GM23338 (cell line): Measurements from ENCODE around the gene JOSD2. TPM values are rescaled to one million over a fixed set of nuclear protein-coding genes. Genes with fewer than 3 reads are reported as not detected.

ENCODE experiments used
- ATAC-seq: fragments of 200-7000 bp; cut with Tn5 transposase; 3 replicates; pipeline ENCODE4 v1.9.1; 2020
- DNase-seq: peaks from one replicate; pipeline ENCODE4 v3.0.0-alpha.2; 2015; ENCODE audit warnings: low spot score
- H2AFZ ChIP-seq: fragments of 200-600 bp; sonication (generic); 2 replicates; pipeline ENCODE4 v1.8.0; 2016; ENCODE audit warnings: antibody characterized with exemption, mild to moderate bottlenecking, moderate library complexity
- H3F3A ChIP-seq: fragments of 200-600 bp; sonication (generic); replicated peaks from 2 replicates; pipeline ENCODE4 v1.8.0; 2017; ENCODE audit warnings: antibody characterized with exemption, mixed run types, low read depth
- H3K27ac ChIP-seq: fragments of 200-600 bp; sonication (generic); 2 replicates; pipeline ENCODE4 v1.6.1; 2016; ENCODE audit warnings: low read depth
- H3K27me3 ChIP-seq: fragments of 200-600 bp; sonication (generic); 2 replicates; pipeline ENCODE4 v1.8.0; 2016; ENCODE audit warnings: mild to moderate bottlenecking, mixed run types, moderate library complexity; ENCODE audit not compliant: insufficient read depth
- H3K36me3 ChIP-seq: fragments of 200-600 bp; sonication (generic); 2 replicates; pipeline ENCODE4 v1.8.0; 2016; ENCODE audit warnings: mild to moderate bottlenecking; ENCODE audit not compliant: insufficient read depth
- H3K4me1 ChIP-seq: fragments of 200-600 bp; sonication (generic); 2 replicates; pipeline ENCODE4 v1.8.0; 2016; ENCODE audit warnings: mild to moderate bottlenecking, moderate library complexity; ENCODE audit not compliant: insufficient read depth
- H3K4me2 ChIP-seq: fragments of 200-600 bp; sonication (generic); 2 replicates; pipeline ENCODE4 v1.7.1; 2017; ENCODE audit warnings: mixed run types
- H3K4me3 ChIP-seq: fragments of 200-600 bp; sonication (generic); 2 replicates; pipeline ENCODE4 v1.6.1; 2016; ENCODE audit warnings: mixed run types
- H3K79me2 ChIP-seq: fragments of 200-600 bp; sonication (generic); replicated peaks from 2 replicates; pipeline ENCODE4 v1.8.0; 2017; ENCODE audit warnings: mild to moderate bottlenecking; ENCODE audit not compliant: insufficient read depth
- H3K9me2 ChIP-seq: fragments of 200-600 bp; sonication (generic); 2 replicates; pipeline ENCODE4 v1.8.0; 2017; ENCODE audit not compliant: insufficient read depth
- H4K20me1 ChIP-seq: fragments of 200-600 bp; sonication (generic); replicated peaks from 2 replicates; pipeline ENCODE4 v1.8.0; 2017; ENCODE audit warnings: mild to moderate bottlenecking; ENCODE audit not compliant: insufficient read depth
- H3K27ac Mint-ChIP-seq: 2 replicates; pipeline ENCODE4 v1.8.0; 2020; ENCODE audit warnings: inconsistent platforms, mild to moderate bottlenecking, moderate library complexity, mixed read lengths
- H3K27me3 Mint-ChIP-seq: 3 replicates; pipeline ENCODE4 v1.8.0; 2022; ENCODE audit warnings: low read depth, mild to moderate bottlenecking, moderate library complexity, mixed read lengths, inconsistent platforms; ENCODE audit not compliant: insufficient read depth, poor library complexity
- H3K36me3 Mint-ChIP-seq: 3 replicates; pipeline ENCODE4 v1.8.0; 2021; ENCODE audit warnings: low read depth, mild to moderate bottlenecking, inconsistent platforms, moderate library complexity, mixed read lengths
- H3K4me1 Mint-ChIP-seq: 3 replicates; pipeline ENCODE4 v1.8.0; 2020; ENCODE audit warnings: mild to moderate bottlenecking, inconsistent platforms, mixed read lengths
- H3K4me3 Mint-ChIP-seq: 3 replicates; pipeline ENCODE4 v1.8.0; 2021; ENCODE audit warnings: moderate library complexity, mild to moderate bottlenecking, inconsistent platforms, mixed read lengths
- H3K9me3 Mint-ChIP-seq: 3 replicates; pipeline ENCODE4 v1.8.0; 2020; ENCODE audit warnings: moderate library complexity, mild to moderate bottlenecking, inconsistent platforms, mixed read lengths
- CTCF ChIP-seq, 2 experiments: fragments of 200-600 bp in 1 of 2; sonication (generic) in 1 of 2; conservative IDR thresholded peaks; 2 replicates each; pipeline versions ENCODE4 v1.5.1 to v1.6.1; 2016 to 2017; ENCODE audit warnings: antibody characterized with exemption in 2 of 2, low read depth in 2 of 2, mild to moderate bottlenecking in 2 of 2, moderate library complexity in 1 of 2
- EZH2phosphoT487 ChIP-seq: fragments of 200-600 bp; sonication (generic); IDR thresholded peaks from one replicate; pipeline ENCODE4 v1.8.1; 2018; ENCODE audit warnings: antibody characterized with exemption; ENCODE audit not compliant: unreplicated experiment
- NANOG ChIP-seq: IDR thresholded peaks from 2 replicates; pipeline ENCODE4 v1.6.1; 2016; ENCODE audit warnings: antibody characterized with exemption, borderline replicate concordance
- POLR2AphosphoS5 ChIP-seq: IDR thresholded peaks from 2 replicates; pipeline ENCODE4 v1.6.1; 2016; ENCODE audit warnings: antibody characterized with exemption, low read depth
- REST ChIP-seq: IDR thresholded peaks from one replicate; pipeline ENCODE4 v1.6.1; 2018; ENCODE audit warnings: antibody characterized with exemption; ENCODE audit not compliant: unreplicated experiment
- ZNF462 ChIP-seq: fragments of 250-450 bp; sonication (Bioruptor Pico); IDR thresholded peaks from 2 replicates; pipeline ENCODE4 v1.5.0; 2020; ENCODE audit warnings: mild to moderate bottlenecking, moderate library complexity
- polyA plus RNA-seq: library from polyadenylated mRNA; unstranded; fragments of >200 nt; fragmentation: Nextera tagmentation; extraction: Ambion mirVana; gene quantifications from 2 replicates; pipeline ENCODE4 v1.2.1, GENCODE V29; 2016
- total RNA-seq: library from RNA; depleted of rRNA; stranded (reverse); fragments of >200 nt; shearing (Covaris generic); gene quantifications from 2 replicates; pipeline ENCODE4 v1.2.3, GENCODE V29; 2014

The JOSD2 gene
- total and polyA plus RNA-seq, 2 experiments from 2014 or later = 3.3 to 5.8 TPM

- H3K4me3 Mint-ChIP-seq = no peak overlapping the region
- DNase-seq (peak; percentile 97), ATAC-seq (no peak)
- Histone ChIP-seq H3K79me2 (no peaks in the 10 kb centered on the region), H4K20me1 (no peaks in the 10 kb centered on the region), H3K4me2 (no peak overlapping the region), H3K27ac (no peak overlapping the region), H3F3A (0 out of 2 replicates have a peak, but pooled peaks cover 4% of the 10 kb centered on the region), H3K4me3 (no peak overlapping the region), H2AFZ (no peak overlapping the region), H3K9me2 (no peaks in the 10 kb centered on the region), H3K36me3 (peaks cover 9% of the 10 kb centered on the region), H3K4me1 (peaks cover 19% of the 10 kb centered on the region; the same call in 1 of the 2 replicates), H3K27me3 (peaks cover 54% of the 10 kb centered on the region)
- H3K36me3 Mint-ChIP-seq = peaks cover 62% of the 10 kb centered on the region
- no peaks in the 10 kb centered on the region; the same call in 2 of the 3 replicates for H3K4me1 Mint-ChIP-seq
- H3K27me3 Mint-ChIP-seq = peaks cover 5% of the 10 kb centered on the region
- TF ChIP-seq REST = no peak
- TF ChIP-seq CTCF (conservative IDR thresholded peaks at IDR 0.05; ENCODE audit: low read depth in 2 of 2) = peak; percentile 91 to 99
- TF ChIP-seq ZNF462 (CRISPR knock-in tag) = no peak
- no peak for TF ChIP-seq EZH2phosphoT487
- TF ChIP-seq NANOG = no peak
- TF ChIP-seq POLR2AphosphoS5 = 0 out of 2 replicates have a peak, but pooled peaks have one; percentile 26
- no peak overlapping the region for H3K27ac Mint-ChIP-seq
- peaks cover 99% of the 10 kb centered on the region for H3K9me3 Mint-ChIP-seq
Observed at GRCh38 chr19:50486823-50487515, 24.0 kb downstream of the JOSD2 start.
